Epidermal melanocyte (primary cell): Measurements from ENCODE around the gene CEL.

Experiments used
- DNase-seq: peaks from one replicate; pipeline ENCODE4 v3.0.0; 2011; ENCODE audit warnings: low spot score; ENCODE audit not compliant: insufficient read length

Gene CEL

GRCh38 chr9:133115604-133116345, 54.0 kb downstream of the CEL start:
- no peak for DNase-seq

GRCh38 chr9:133116346-133117231, 54.8 kb downstream of the CEL start:
- no peak for DNase-seq

- no peak for DNase-seq
Observed at GRCh38 chr9:133117271-133118178, 55.7 kb downstream of the CEL start.

GRCh38 chr9:133118179-133118520, 56.4 kb downstream of the CEL start:
- DNase-seq: no peak

- DNase-seq: no peak
Observed at GRCh38 chr9:133118568-133118967, 56.8 kb downstream of the CEL start.

- no peak for DNase-seq
Observed at GRCh38 chr9:133119103-133119845, 57.5 kb downstream of the CEL start.

GRCh38 chr9:133119846-133120500, 58.2 kb downstream of the CEL start:
- DNase-seq: no peak

GRCh38 chr9:133120501-133121197, 58.9 kb downstream of the CEL start:
- no peak for DNase-seq
